Measurements from ENCODE around the gene CCDC201. TPM values are rescaled to one million over a fixed set of nuclear protein-coding genes. Genes with fewer than 3 reads are reported as not detected.
"Not testable (repeated sequence)": the region's sequence is repeated elsewhere in the genome, so short reads cannot be mapped to it uniquely, and the experiment has no call there.

The CCDC201 gene
- total RNA-seq, 1 donor from 2014 or later, result not detected

DNA sequence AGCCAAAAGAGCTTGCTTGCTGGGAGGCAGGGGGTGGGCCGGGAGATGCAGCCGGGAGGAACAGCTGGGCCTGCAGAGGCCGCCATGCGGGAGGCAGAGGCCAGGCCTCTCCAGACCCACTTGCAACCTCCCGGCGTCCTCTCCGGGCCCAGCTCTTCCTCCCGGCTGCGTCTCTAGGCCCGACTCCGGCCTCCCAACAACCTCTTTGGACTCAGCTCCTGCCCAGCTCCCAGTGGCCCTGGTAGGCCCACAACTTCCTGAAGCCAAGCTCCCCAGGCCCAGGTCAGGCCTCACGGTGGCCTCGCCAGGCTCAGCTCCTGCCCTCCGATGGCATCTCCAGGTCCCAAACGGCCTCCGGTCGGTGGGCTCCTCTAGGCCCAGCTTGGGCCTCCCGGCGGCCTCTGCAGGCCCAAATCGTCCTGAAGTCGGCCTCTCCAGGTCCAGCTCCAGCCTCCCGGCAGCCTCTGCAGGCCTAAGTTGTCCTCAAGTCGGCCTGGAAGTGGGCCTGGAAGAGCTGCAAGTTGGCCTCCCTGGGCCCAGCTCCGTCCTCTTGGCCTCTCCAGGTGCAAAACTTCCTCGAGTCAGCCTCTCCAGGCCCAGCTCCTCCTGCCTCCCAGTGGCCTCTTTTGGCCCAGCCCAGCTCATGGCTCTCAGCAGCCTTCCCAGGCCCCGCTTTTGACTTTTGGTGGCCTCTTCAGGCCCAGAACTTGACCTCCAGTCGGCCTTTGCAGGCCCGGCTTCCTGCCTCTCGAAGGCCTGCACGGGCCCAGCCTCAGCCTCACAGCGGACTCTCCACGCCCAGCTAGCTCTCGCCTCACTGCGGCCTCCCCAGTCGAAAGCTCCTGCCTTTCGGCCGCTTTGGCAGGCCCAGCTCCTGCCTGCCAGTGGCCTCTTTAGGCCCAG lies 58.4 kb downstream of the CCDC201 start:
- H3K9me3 ChIP-seq (ENCODE audit: insufficient read depth, low read depth, low read length); H3K79me2 ChIP-seq (ENCODE audit: insufficient read depth, low read length); FAIRE-seq; H3K27me3 ChIP-seq (ENCODE audit: insufficient read depth, low read length); H3K36me3 Mint-ChIP-seq (ENCODE audit: low read depth, unreplicated experiment); H2AFZ ChIP-seq (ENCODE audit: low read depth, low read length); H3K9ac ChIP-seq (ENCODE audit: low read length); H3K27ac Mint-ChIP-seq (ENCODE audit: unreplicated experiment); H3K4me1 ChIP-seq (ENCODE audit: insufficient read depth, low read length); H3K9me3 Mint-ChIP-seq (ENCODE audit: unreplicated experiment); H3K36me3 ChIP-seq (ENCODE audit: insufficient read depth, low read length); H3K27me3 Mint-ChIP-seq (ENCODE audit: low read depth, unreplicated experiment); DNase-seq (ENCODE audit: low read depth); H3K4me1 Mint-ChIP-seq (ENCODE audit: low read depth, unreplicated experiment); H3K4me2 ChIP-seq (ENCODE audit: low read length); H4K20me1 ChIP-seq (ENCODE audit: insufficient read depth, low read length); H3K27ac ChIP-seq (ENCODE audit: low read depth, low read length); H3K4me3 ChIP-seq (ENCODE audit: insufficient read depth, low read depth, low read length); H3K4me3 Mint-ChIP-seq (ENCODE audit: unreplicated experiment): not testable (repeated sequence)

DNA sequence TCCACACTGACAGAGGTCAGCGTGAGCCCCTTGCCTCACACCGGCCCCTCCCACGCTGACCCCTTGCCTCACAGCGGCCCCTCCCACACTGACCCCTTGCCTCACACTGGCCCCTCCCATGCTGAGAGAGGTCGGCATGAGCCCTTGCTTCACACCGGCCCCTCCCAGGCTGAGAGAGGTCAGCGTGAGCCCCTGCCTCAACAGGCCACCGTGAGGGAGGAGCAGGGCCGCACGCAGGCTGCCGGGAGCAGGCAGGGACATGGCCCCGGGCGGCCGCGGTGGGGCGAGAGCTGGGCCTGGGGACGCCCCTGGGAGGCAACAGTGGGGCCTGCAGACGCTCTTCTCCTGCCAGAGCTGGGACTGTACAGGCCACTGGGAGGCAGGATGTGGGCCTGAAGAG lies 59.1 kb downstream of the CCDC201 start:
- H4K20me1 ChIP-seq (ENCODE audit: insufficient read depth, low read length); H3K4me1 ChIP-seq (ENCODE audit: insufficient read depth, low read length); H3K79me2 ChIP-seq (ENCODE audit: insufficient read depth, low read length); H3K36me3 ChIP-seq (ENCODE audit: insufficient read depth, low read length); H2AFZ ChIP-seq (ENCODE audit: low read depth, low read length); H3K9ac ChIP-seq (ENCODE audit: low read length); DNase-seq (ENCODE audit: low read depth); H3K27me3 ChIP-seq (ENCODE audit: insufficient read depth, low read length); H3K27ac Mint-ChIP-seq (ENCODE audit: unreplicated experiment); H3K9me3 ChIP-seq (ENCODE audit: insufficient read depth, low read depth, low read length); H3K4me2 ChIP-seq (ENCODE audit: low read length); H3K4me3 Mint-ChIP-seq (ENCODE audit: unreplicated experiment); FAIRE-seq; H3K27me3 Mint-ChIP-seq (ENCODE audit: low read depth, unreplicated experiment); H3K9me3 Mint-ChIP-seq (ENCODE audit: unreplicated experiment); H3K4me3 ChIP-seq (ENCODE audit: insufficient read depth, low read depth, low read length); H3K27ac ChIP-seq (ENCODE audit: low read depth, low read length); H3K36me3 Mint-ChIP-seq (ENCODE audit: low read depth, unreplicated experiment); H3K4me1 Mint-ChIP-seq (ENCODE audit: low read depth, unreplicated experiment): not testable (repeated sequence)

DNA sequence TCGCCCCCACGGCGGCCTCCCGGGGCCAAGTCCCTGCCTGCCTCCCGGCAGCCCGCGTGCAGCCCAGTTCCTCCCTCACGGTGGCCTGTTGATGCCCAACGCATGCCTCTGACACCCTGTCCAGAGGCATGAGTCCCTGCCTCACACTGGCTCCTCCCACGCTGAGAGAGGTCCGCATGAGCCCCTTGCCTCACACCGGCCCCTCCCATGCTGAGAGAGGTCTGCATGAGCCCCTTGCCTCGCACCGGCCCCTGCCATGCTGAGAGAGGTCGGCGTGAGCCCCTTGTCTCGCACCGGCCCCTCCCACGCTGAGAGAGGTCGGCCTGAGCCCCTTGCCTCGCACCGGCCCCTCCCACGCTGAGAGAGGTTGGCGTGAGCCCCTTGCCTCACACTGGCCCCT lies 59.9 kb downstream of the CCDC201 start:
- no peaks in the 10 kb centered on the region for H3K27me3 Mint-ChIP-seq (ENCODE audit: low read depth, unreplicated experiment)
- Histone ChIP-seq H4K20me1 (ENCODE audit: insufficient read depth, low read length) (no peaks in the 10 kb centered on the region), H3K4me1 (ENCODE audit: insufficient read depth, low read length) (no peaks in the 10 kb centered on the region), H3K9me3 (ENCODE audit: insufficient read depth, low read depth, low read length) (no peaks in the 10 kb centered on the region), H3K27ac (ENCODE audit: low read depth, low read length) (no peak overlapping the region), H3K36me3 (ENCODE audit: insufficient read depth, low read length) (no peaks in the 10 kb centered on the region), H3K9ac (ENCODE audit: low read length) (no peak overlapping the region), H3K4me3 (ENCODE audit: insufficient read depth, low read depth, low read length) (no peak overlapping the region), H2AFZ (ENCODE audit: low read depth, low read length) (no peak overlapping the region), H3K4me2 (ENCODE audit: low read length) (no peak overlapping the region), H3K79me2 (ENCODE audit: insufficient read depth, low read length) (no peaks in the 10 kb centered on the region), H3K27me3 (ENCODE audit: insufficient read depth, low read length) (no peaks in the 10 kb centered on the region)
- DNase-seq (ENCODE audit: low read depth) (no peak), FAIRE-seq (no peak)
- TF ChIP-seq, protein P1, sequence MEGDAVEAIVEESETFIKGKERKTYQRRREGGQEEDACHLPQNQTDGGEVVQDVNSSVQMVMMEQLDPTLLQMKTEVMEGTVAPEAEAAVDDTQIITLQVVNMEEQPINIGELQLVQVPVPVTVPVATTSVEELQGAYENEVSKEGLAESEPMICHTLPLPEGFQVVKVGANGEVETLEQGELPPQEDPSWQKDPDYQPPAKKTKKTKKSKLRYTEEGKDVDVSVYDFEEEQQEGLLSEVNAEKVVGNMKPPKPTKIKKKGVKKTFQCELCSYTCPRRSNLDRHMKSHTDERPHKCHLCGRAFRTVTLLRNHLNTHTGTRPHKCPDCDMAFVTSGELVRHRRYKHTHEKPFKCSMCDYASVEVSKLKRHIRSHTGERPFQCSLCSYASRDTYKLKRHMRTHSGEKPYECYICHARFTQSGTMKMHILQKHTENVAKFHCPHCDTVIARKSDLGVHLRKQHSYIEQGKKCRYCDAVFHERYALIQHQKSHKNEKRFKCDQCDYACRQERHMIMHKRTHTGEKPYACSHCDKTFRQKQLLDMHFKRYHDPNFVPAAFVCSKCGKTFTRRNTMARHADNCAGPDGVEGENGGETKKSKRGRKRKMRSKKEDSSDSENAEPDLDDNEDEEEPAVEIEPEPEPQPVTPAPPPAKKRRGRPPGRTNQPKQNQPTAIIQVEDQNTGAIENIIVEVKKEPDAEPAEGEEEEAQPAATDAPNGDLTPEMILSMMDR (IDR thresholded peaks at IDR 0.05; ENCODE audit: insufficient read depth, low read depth, low read length), result no peak
- no peak for TF ChIP-seq EZH2 (IDR thresholded peaks at IDR 0.05; ENCODE audit: insufficient read depth, low read length)
- no peaks in the 10 kb centered on the region for H3K9me3 Mint-ChIP-seq (ENCODE audit: unreplicated experiment)
- H3K4me3 Mint-ChIP-seq (ENCODE audit: unreplicated experiment), result no peak overlapping the region
- H3K27ac Mint-ChIP-seq (ENCODE audit: unreplicated experiment), result no peak overlapping the region
- H3K36me3 Mint-ChIP-seq (ENCODE audit: low read depth, unreplicated experiment), result no peaks in the 10 kb centered on the region
- H3K4me1 Mint-ChIP-seq (ENCODE audit: low read depth, unreplicated experiment), result no peaks in the 10 kb centered on the region

DNA sequence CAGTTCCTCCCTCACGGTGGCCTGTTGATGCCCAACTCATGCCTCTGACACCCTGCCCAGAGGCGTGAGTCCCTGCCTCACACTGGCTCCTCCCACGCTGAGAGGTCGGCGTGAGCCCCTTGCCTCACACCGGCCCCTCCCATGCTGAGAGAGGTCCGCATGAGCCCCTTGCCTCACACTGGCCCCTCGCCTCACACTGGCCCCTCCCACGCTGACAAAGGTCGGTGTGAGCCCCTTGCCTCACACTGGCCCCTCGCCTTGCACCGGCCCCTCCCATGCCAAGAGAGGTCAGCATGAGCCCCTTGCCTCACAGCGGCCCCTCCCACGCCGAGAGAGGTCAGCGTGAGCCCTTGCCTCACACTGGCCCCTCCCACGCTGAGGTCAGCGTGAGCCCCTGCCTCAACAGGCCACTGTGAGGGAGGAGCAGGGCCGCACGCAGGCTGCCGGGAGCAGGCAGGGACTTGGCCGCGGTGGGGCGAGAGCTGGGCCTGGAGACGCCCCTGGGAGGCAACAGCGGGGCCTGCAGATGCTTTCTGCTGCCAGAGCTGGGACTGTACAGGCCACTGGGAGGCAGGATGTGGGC lies 61.1 kb downstream of the CCDC201 start:
- not testable (repeated sequence) for H3K4me1 Mint-ChIP-seq (ENCODE audit: low read depth, unreplicated experiment); DNase-seq (ENCODE audit: low read depth); H3K4me2 ChIP-seq (ENCODE audit: low read length); H3K27me3 Mint-ChIP-seq (ENCODE audit: low read depth, unreplicated experiment); H3K4me3 ChIP-seq (ENCODE audit: insufficient read depth, low read depth, low read length); H3K27ac Mint-ChIP-seq (ENCODE audit: unreplicated experiment); H3K9ac ChIP-seq (ENCODE audit: low read length); H3K4me3 Mint-ChIP-seq (ENCODE audit: unreplicated experiment); H3K27me3 ChIP-seq (ENCODE audit: insufficient read depth, low read length); H3K9me3 Mint-ChIP-seq (ENCODE audit: unreplicated experiment); H3K79me2 ChIP-seq (ENCODE audit: insufficient read depth, low read length); H3K9me3 ChIP-seq (ENCODE audit: insufficient read depth, low read depth, low read length); H3K27ac ChIP-seq (ENCODE audit: low read depth, low read length); H3K36me3 Mint-ChIP-seq (ENCODE audit: low read depth, unreplicated experiment); H4K20me1 ChIP-seq (ENCODE audit: insufficient read depth, low read length); H2AFZ ChIP-seq (ENCODE audit: low read depth, low read length); H3K36me3 ChIP-seq (ENCODE audit: insufficient read depth, low read length); H3K4me1 ChIP-seq (ENCODE audit: insufficient read depth, low read length); FAIRE-seq

DNA sequence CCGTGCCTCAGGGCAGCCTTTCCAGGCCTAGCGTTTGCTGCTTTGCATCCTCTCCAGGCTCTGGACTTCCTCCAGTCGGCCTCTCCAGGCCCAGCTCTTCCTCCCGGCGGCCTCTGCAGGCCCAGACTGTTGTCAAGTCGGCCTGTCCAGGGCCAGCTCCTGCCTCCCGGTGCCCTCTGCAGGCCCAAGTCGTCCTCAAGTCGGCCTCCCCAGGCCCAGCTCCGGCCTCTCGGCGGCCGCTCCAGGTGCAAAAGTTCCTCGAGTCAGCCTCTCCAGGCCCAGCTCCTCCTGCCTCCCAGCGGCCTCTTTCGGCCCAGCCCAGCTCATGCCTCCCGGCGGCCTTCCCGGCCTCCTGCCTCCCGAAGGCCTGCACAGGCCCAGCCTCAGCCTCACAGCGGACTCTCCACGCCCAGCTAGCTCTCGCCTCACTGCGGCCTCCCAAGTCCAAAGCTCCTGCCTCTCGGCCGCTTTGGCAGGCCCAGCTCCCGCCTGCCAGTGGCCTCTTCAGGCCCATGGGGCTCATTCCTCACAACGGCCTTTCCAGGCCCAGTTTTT lies 62.4 kb downstream of the CCDC201 start:
- not testable (repeated sequence) for H3K4me3 ChIP-seq (ENCODE audit: insufficient read depth, low read depth, low read length); DNase-seq (ENCODE audit: low read depth); H3K9ac ChIP-seq (ENCODE audit: low read length); H3K36me3 ChIP-seq (ENCODE audit: insufficient read depth, low read length); H3K27me3 Mint-ChIP-seq (ENCODE audit: low read depth, unreplicated experiment); H3K27me3 ChIP-seq (ENCODE audit: insufficient read depth, low read length); H3K9me3 Mint-ChIP-seq (ENCODE audit: unreplicated experiment); FAIRE-seq; H3K4me1 ChIP-seq (ENCODE audit: insufficient read depth, low read length); H3K27ac ChIP-seq (ENCODE audit: low read depth, low read length); H3K4me1 Mint-ChIP-seq (ENCODE audit: low read depth, unreplicated experiment); H3K79me2 ChIP-seq (ENCODE audit: insufficient read depth, low read length); H3K9me3 ChIP-seq (ENCODE audit: insufficient read depth, low read depth, low read length); H3K4me3 Mint-ChIP-seq (ENCODE audit: unreplicated experiment); H2AFZ ChIP-seq (ENCODE audit: low read depth, low read length); H4K20me1 ChIP-seq (ENCODE audit: insufficient read depth, low read length); H3K36me3 Mint-ChIP-seq (ENCODE audit: low read depth, unreplicated experiment); H3K27ac Mint-ChIP-seq (ENCODE audit: unreplicated experiment); H3K4me2 ChIP-seq (ENCODE audit: low read length)

Measured in astrocyte (in vitro differentiated cells and primary cell).